Colon (tissue), 2 donors: ENCODE data around the gene ANAPC1.
"Not testable (repeated sequence)": the region's sequence is repeated elsewhere in the genome, so short reads cannot be mapped to it uniquely, and the experiment has no call there.

Experiments
- FAIRE-seq: peaks from 2 replicates; lab custom pipeline; 2012; peaks lifted over from hg19 to GRCh38; lab: Jason Lieb, UNC
- donor health status: control.
- donor health status: control.

ANAPC1 gene

DNA sequence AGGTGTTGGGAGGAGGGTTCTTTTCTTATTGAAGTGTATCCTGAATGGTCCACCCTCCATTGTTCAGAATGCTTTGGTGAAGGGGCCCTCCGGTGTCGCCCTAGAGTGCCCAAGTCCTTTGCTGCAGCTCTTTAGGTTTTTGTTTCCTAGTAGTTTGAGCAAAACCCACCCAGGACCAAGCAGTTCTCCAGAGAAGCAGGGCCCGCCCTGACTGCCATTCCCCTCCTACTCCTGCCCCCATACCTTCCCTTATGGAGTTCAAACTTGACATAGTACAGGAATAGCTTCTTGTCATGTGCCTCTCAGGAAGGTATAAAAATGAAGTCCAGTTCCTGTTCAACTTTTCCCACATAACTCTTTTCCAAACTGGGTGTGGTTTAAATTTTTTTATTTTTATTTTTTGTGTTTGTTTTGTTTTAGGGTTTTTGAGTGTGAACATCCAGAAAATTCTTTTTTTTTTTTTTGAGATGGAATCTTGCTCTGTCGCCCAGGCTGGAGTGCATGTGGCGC is 20.0 kb upstream of the ANAPC1 start:
- no peak for FAIRE-seq

- FAIRE-seq: no peak
Observed at GRCh38 chr2:111903516-111903915, 19.5 kb upstream of the ANAPC1 start.

DNA sequence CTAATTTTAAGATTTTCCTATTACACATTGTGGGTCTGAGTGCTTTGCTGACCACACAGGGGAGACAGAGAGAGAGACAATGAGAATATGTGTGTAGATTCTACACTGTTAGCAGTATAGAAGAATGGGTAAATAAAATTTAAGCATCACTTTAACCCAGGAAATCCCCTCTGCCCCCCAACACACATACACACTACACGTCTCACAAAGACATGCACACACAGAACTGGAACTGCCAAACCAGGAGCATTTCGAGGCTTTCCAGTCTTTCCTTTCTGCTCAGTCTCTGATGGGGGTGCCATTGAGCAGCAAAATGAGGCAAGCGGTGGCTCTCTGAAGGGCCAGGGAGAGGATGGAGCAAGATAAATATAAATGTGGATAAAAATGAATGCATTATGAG is 16.9 kb upstream of the ANAPC1 start:
- no peak for FAIRE-seq

- no peak for FAIRE-seq
Observed at GRCh38 chr2:111898703-111899514, 14.9 kb upstream of the ANAPC1 start.

- no peak for FAIRE-seq
Observed at GRCh38 chr2:111897924-111898702, 14.1 kb upstream of the ANAPC1 start, which contains the start of gene MERTK. Gene MERTK (plus strand): TSS chr2:111898607. CDS start chr2:111898736, 129 bp downstream.

- no peak for FAIRE-seq
Observed at GRCh38 chr2:111897630-111897923, 13.6 kb upstream of the ANAPC1 start.

- FAIRE-seq: no peak
Observed at GRCh38 chr2:111896576-111896975, 12.6 kb upstream of the ANAPC1 start.

- FAIRE-seq: no peak
Observed at GRCh38 chr2:111896024-111896423, 12.0 kb upstream of the ANAPC1 start.

DNA sequence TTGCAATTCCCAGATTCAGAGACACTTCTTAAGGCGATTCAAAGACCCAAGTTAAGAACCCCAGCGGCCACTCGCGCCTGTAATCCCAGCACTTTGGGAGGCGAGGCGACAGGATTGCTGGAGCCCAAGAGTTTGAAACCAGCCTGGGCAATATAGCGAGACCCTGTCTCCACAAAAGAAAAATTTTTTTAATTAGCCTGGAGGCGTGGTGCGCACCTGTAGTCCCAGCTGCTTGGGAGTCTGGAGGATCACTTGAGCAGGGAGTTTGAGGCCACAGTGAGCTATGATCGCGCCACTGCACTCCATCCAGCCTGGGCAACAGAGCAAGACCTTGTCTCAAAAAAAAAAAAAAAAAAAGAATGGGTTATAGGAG is 585 bp upstream of the ANAPC1 start:
- FAIRE-seq: no peak

GRCh38 chr2:111872806-111873205 is 11.2 kb downstream of the ANAPC1 start:
- peak; percentile 53 for FAIRE-seq

- peak; percentile 75 for FAIRE-seq
Observed at GRCh38 chr2:111865124-111865523, 18.9 kb downstream of the ANAPC1 start.

DNA sequence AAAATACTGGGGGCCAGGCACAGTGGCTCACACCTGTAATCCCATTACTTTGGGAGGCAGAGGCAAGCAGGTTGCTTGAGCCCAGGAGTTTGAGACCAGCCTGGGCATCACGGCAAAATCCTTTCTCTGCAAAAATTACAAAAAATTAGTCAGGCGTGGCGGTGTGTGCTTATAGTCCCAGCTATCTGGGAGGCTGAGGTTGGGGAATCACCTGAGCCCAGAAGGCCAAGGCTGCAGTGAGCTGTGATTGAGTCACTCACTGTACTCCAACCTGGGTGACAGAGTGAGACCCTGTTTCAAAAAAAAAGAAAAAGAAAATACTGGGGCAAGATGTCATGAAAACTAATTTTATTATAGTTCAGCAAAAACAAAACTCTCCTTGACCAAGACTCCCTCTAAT is 24.0 kb downstream of the ANAPC1 start:
- not testable (repeated sequence) for FAIRE-seq

DNA sequence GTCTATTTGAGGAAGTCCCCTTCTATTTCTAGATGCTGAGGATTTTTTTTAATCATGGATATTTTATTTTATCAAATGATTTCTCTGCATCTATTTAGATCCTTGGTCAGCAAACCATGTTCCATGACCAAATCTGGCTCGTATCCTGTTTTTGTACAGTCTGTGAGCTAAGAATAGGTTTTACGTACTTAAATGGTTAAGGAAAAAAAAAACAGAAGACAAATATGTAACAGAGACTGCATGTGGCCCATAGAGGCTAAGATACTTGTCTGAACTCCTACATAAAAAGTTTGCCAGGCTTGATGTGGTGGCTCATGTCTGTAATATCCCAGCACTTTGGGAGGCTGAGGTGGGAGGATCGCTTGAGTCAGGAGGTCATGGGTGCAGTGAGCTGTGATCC is 31.4 kb downstream of the ANAPC1 start:
- not testable (repeated sequence) for FAIRE-seq

GRCh38 chr2:111850646-111851045 is 33.3 kb downstream of the ANAPC1 start:
- FAIRE-seq: peak; percentile 18

- peak; percentile 24 for FAIRE-seq
Observed at GRCh38 chr2:111839625-111840282, 44.2 kb downstream of the ANAPC1 start.

DNA sequence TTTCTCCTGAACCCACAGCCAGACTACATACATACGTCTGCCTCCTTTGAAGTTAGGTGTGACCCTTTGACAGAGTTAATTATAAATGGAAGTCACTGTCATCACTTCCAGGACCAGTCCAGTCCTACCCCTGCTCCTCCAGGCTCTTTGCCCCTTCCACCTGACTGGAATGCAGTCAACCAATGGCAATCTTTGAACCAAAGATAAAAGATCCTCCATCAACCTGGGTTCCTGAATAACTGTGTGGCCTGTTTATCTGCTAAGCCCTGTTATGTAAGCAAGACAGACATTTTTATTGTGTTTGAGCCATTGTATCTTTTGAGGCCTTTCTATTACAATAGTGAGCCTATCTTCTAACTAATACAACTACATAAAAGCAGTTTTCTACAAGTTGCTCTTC is 45.0 kb downstream of the ANAPC1 start:
- FAIRE-seq: not testable (repeated sequence)

DNA sequence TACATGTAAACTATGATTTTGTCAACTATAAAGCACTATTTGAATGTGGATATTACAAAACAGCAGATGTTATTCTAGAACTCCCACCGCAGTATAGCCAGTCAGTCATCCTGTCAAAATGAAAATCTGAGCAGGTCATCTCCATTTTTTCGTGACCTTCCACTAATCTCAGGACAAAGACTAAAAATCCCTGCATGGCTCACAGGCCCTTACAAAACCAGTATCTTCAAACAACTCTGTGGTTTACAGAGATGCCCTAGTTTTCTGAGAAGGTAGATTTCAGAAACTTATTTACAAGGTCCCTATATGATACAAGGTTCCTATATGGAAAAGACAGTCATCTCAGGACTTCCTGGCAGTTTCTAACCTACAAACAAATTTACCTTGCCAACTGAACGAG is 49.8 kb downstream of the ANAPC1 start:
- not testable (repeated sequence) for FAIRE-seq

DNA sequence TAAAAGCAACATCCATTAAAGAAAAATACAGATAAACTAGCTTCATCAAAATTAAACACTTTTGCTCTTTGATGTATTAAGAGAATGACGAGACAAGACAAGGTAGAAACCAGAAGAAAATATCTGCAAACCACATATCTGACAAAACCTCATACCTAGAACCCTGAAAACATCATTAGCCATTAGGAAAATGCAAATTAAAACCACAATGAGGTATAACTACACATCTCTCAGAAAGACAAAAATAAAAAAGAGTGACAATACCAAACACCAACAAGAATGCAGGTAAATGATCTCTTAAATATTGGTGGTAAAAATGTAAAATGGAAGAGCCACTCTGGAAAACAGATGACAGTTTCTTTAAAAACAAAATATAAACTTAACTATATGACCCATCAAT is 53.5 kb downstream of the ANAPC1 start:
- not testable (repeated sequence) for FAIRE-seq

- not testable (repeated sequence) for FAIRE-seq
Observed at GRCh38 chr2:111828217-111828766, 55.7 kb downstream of the ANAPC1 start.

- FAIRE-seq: not testable (repeated sequence)
Observed at GRCh38 chr2:111812970-111813622, 70.9 kb downstream of the ANAPC1 start.

- not testable (repeated sequence) for FAIRE-seq
Observed at GRCh38 chr2:111790633-111791032, 93.4 kb downstream of the ANAPC1 start.

DNA sequence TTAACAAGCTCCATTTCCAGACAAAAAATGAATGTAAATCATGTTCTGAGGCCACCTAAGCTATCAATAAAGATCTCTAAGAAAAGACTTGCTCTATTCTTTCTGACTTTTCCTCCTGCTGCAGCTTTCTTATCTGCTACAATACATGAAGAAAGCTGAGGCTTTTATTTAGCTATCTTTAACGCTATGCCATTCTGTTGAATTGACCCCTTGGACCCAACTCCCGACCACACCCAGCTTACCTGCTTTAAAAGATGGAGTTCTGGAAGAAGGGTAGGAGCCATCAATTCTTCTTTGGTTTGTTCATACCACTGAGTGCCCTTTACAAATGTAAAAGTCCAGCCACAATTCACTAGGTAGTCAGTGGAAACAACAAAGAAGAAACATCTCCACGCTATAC is 99.9 kb downstream of the ANAPC1 start:
- not testable (repeated sequence) for FAIRE-seq
